Fibroblast of skin of left quadriceps (primary cell): ENCODE measurements around the gene IFI35.
A peak's percentile ranks its signal among the peaks of the same experiment; 100 is the strongest.
"Not testable (repeated sequence)": the region's sequence is repeated elsewhere in the genome, so short reads cannot be mapped to it uniquely, and the experiment has no call there.

ENCODE experiments used
- DNase-seq, 2 experiments: peaks; one replicate each; pipeline ENCODE4 v3.0.0-alpha.2; 2013; ENCODE audit warnings: low read depth in 2 of 2

Gene IFI35

DNA sequence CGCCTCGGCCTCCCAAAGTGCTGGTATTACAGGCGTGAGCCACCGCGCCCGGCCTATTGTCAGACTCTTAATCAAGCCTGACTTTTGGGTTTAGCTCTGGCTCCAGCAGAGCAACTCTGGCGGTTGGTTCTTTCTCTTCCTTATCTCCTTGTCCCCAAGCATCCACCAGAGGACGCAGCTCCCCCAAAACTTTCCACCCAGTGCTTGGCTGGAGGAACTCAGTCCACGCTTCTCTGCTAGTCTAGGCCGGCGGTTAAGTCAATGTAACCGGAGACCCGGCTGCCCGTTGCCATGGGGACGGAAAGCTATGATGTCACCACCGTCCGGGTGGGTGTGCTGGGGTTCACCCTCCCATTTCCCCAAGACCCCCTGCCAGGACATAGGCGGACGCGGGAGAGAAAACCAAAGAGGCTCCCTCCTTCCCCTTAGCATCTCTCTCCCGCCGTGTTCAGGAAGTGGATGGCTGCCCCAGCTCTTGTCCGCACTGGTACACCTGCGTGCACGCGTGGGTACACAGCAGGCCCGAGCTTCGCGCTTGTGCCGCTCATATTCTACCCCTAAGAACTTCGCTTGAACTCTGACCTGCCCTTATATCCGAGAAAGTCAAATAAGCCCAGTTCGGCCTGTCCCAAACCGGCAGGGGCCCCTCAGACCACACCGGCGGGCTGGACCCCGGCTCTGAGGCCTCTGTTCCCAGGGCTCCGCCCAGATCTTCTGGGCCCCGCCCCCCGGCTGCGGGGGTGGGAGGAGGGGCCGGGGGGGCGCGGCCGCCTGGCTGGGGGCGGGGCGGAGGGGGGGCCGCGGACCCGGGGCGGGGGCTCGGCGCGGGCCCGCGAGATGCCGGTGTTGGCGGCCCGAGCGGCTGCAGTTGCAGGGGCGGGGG is 18.1 kb downstream of the IFI35 start, which contains the start of gene RND2:
Gene RND2, plus strand, starts transcription at position 825 of the 883 bp plus-strand sequence. CDS start 117 bp downstream, outside the sequence.
- DNase-seq = peak; percentile 92 to 94

DNA sequence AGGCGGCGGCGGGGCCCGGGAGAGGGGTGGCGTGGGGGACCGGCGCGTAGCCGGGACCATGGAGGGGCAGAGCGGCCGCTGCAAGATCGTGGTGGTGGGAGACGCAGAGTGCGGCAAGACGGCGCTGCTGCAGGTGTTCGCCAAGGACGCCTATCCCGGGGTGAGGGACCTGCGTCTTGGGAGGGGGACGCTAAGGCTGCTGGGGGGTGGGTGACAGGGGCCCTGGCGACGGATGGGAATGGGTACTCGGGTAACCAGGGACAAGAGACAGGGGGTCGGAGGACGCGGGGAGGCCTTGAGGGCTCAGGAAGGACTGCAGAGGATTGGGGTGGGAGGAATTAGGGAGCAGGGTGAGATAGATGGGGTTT is 18.7 kb downstream of the IFI35 start:
- DNase-seq = no peak

DNA sequence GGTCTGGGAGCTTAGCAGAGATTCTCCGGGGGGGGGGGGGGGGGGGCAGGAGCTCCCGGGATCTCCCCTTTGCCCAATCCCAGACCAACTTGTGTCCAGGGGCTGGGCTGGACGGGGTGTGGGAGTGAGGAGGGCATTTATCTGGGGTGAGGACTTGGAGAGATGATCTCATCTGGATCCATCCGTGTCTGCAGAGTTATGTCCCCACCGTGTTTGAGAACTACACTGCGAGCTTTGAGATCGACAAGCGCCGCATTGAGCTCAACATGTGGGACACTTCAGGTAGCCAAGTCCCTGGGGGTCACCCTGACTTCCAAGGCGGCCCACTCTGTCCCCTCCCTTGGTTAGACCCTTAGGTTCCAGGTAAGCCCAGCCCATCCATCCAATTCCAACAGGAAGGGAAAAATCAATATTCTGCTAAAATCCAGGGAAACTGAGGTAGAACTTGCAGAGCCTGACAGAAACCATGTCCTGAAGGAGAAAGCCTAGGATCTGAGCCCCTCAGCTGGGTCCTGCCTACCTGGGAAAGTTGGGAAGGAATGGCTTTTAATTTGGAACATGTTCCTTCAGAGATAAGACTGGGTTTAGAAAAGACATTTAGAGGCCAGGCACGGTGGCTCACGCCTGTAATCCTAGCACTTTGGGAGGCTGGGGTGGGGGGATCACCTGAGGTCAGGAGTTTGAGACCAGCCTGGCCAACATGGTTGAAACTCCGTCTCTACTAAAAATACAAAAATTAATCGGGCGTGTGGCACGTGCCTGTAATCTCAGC is 19.4 kb downstream of the IFI35 start:
- DNase-seq = no peak

DNA sequence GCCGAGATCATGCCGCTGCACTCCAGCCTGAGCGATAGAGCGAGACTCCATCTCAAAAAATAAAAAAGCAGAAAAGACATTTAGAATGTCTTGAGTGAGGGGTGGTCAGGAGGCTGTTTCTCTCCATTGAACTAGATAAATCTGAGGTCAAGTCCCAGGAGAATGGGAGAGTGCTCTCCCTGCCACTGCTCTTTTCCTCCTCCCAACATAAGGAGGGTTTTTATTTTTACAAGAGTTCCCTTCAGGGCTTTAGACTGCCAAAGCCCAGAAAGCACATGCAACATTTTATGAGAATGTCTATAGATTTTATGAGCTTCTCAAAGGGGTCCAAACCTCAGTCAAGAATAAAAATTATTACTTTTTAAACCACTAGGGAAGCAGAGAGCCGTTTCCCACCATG is 20.0 kb downstream of the IFI35 start:
- no peak for DNase-seq

DNA sequence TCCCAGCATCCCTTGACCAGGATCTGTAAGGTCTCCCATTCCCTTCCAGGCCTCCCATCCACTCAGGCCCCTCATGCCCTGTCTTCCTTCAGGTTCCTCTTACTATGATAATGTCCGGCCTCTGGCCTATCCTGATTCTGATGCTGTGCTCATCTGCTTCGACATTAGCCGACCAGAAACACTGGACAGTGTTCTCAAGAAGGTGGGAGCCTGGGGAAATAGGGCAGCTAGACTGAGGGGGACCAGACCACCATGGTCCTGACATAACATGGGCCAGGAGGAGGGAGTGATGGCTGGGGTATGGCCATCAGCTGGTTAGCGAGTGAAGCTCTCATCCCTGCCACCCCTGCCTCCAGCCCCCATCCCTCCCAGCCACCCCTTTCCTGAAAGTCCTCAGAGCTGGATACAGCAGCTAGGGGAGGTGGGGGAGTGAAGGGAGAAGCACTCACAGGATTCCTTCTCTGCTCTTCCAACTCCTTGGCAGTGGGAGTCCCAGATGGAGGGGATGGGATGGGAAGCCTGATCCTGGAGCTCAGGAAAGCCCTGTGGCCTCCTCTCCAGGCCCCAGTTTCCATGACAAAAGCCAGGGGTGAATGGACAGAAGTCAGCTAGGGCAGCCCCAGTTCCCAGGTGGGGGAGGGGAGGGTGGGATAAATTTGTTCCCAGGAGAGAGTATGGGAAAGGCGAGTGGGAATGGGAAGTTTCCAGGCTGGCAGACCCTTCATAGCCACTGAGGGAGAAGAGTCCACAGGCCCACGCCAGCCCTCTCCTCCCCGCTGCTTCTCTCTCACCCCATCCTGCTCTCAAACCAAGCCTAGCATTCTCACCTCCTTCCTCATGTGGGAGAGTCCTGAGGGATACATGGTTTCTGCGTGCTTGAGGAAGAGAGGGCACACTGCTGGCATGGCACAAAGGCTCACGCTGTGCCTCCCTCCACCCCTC is 20.8 kb downstream of the IFI35 start:
- DNase-seq = no peak

DNA sequence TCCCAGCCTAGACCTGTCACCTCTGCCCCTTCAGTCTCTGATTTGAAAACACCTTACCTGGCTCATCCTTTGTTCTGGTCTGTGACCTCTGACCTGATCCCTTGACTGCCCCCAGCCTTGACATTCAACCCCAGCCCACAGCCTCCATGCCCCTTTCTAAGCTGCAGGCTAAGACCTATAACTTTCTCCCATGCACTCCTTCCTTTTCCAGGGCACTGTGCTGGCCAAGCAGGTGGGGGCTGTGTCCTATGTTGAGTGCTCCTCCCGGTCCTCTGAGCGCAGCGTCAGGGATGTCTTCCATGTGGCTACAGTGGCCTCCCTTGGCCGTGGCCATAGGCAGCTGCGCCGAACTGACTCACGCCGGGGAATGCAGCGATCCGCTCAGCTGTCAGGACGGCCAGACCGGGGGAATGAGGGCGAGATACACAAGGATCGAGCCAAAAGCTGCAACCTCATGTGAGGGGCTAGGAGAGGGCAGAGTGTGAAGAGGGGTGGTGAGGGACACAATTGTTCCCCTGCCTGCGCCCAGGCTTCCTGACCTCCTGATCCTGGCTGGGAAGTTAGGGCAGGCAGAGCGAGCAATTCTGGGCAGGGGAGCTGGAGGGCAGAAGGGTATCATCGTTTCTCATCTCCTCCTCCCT is 21.8 kb downstream of the IFI35 start:
- no peak for DNase-seq

DNA sequence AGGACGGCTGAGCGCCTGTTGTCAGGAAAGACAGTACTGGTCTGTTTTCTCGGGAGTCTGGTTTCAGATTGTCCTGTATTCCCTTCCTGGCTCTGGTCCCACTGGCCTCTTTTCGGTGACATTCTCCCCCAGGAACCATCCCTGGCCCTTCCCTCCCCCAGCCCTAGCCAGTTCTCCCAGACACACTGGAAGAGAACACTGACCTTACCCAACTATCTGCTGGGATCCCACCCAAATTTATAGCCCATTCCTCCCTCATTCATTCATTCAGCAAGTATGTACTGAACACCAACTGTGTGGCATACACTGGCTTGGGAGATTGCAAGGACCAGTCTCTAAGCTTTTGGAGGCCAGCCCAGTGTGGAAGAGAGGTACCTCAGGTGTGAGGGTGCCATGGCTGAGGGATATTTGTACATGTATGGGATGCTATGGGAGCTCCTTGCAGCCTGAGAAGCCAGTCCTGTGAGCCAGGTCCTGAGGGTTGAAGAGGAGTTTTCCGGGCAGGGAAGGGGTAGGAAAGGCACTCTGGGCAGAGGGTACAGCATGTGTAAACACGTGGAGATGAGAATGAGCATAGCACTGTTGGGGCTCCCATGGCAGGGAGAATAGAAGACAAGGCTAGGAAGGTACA is 23.7 kb downstream of the IFI35 start:
- no peak for DNase-seq

DNA sequence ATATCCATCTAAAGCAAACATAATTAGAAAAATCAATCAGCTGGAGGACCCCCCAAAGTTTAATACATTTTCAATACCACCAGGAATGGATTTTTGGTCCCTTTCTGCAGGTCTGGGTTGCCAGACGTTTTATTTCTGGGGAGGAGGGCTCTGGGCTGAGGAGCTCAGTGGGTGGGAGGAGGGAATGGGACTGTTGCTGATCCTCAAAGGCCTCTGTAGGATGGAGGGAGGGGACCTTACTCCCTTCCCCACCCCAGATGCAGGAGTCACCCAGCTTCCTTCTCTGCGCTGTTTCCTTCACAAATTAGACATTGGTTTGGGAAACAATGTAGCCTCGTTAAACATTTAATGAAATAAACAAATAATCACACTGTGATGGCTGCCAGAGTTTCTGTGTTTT is 25.1 kb downstream of the IFI35 start:
- no peak for DNase-seq

DNA sequence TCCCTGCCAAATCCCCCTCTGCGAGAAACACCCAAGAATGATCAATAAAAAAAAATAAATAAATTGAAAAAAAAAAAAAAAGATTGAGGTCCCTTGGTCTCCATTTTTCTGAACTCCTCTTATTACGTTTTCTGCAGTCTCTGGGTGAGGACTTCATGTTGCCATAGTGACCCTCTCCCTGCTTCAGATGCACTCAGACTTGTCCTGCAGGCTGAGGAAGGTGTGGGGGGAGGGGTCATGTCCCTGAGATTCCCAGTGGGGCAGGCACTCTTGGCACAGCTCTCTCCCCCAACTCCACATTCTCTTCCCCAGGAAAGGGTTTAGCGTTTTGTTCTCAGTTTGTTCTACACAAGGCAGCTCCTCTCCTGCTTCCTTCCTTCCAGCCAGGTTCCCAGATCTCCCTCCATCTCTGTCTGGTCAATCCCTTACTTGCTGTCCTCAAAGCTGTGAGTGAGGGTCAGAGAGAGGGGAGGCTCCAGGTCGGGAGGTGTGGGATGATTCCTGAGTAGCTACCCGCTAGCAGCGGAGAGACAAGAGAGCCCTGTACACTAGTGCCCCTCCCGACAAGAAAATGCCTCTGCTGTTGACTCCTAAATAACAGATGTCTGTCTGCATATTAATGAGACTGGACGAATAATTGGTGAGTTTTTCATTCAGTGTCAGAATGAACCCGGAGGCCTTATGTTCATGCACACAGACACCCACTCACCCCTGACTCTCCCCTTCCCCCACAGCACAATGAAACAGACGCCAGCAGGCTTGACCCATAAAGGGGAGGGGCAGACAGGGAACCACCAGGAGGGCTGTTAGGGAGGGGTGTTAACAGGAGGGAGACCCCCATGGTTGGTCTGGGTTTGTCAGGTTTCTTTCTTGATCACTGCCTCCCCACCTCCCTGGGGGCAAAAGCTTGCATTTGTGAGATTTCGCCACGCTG is 27.6 kb downstream of the IFI35 start:
- DNase-seq = no peak

DNA sequence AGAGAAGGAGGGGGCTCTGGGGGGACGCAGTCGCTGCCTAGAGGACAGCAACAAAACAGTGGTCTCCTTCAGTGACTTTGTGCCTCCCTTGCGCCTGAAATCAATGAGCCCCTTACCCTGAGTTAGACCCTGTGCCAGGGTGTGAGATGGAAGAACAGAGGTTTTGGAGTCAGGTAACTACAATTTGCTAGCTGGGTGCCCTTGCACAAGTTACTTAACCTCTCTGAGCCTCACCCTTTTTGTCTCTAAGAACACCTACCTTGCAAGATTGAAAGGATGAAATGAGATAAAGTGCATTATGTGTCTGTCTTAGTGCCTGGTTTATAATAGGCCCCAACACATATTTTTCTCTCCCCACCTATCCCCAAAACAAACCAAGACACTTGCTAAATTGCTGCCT is 28.3 kb downstream of the IFI35 start:
- no peak for DNase-seq

DNA sequence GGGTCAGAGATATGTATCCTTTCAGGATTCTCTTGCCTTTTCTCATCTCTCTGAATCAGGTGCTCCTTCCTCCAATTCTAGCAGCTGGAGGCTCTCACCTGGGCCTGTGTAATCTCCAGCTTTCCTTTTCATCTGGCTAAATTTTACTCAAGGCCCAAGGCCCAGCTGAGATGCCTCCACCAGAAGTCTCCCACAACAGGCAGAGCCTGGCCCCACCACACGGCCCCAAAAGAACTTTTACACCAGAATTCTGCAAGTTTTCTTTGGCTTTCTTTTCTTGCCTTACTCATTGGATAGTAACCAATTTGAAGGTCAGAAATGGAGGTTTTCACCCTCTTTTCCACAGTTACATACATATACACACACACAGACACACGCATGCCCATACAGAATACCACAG is 33.1 kb downstream of the IFI35 start:
- no peak for DNase-seq

DNA sequence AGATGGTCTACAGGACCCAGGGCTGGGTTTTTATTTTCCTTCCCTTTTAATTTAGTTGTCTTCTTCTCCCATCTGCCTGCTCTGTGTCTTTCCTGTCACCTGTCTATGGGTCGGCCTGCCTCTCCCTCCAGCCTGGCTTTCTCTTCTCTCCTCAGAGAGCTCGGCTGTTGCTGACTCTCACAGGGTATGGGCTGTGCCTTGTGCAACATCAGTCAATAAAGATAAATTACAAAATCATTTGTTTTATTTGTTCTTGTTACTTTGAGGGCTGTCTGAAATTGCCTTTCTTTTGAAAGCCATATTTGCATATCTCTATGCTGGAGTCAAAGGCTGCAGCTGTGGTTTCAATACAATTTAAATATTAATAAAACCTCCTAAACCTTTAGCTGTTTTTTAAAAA is 34.1 kb downstream of the IFI35 start:
- no peak for DNase-seq

DNA sequence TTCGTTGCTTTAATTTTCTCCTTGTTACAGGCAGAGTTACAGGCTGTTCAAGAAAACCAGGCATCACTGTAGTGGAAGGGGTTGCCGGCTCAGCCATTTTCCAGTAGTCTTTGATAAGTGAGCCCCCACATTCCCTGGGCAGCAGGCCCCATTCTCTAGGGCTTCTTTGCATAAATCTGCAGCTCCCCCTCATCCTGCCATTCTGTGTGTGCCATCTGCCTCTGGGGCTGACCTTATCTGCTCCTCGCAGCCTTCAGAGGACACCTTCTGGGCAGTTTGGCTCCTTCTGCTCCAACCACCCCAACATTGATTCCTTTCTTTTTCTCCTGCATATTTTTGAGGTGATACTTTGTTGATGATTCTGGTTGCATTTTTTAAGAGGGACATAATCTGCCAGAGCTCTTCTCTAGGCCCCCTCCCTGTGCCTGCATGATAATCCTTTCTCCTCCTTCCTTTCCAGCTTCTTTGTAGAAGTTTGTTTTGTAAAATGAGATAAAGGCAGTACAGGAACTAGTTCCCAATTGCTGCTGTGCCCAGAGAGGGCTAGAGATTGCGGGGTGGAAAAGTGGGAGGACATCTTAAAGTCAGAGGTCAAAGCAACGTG is 35.5 kb downstream of the IFI35 start:
- DNase-seq = no peak

DNA sequence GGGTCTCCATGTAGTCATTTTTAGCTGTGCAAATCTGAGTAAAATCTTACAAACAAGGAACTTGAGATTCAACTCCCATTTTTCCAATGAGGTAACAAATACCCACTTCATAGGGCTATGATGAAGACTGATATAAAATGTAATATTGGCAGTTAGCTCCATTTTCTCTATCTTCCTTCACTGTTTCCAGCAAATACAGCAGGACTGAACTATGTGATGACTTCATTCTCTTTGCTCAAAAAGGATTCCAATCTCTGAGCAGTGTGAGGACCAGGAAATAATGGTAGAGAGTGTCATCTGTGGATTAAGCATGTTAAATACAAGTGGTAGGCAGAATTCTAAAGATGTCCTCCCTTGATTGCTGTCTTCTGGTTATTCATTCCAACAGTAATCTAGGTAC is 36.7 kb downstream of the IFI35 start:
- DNase-seq = no peak

DNA sequence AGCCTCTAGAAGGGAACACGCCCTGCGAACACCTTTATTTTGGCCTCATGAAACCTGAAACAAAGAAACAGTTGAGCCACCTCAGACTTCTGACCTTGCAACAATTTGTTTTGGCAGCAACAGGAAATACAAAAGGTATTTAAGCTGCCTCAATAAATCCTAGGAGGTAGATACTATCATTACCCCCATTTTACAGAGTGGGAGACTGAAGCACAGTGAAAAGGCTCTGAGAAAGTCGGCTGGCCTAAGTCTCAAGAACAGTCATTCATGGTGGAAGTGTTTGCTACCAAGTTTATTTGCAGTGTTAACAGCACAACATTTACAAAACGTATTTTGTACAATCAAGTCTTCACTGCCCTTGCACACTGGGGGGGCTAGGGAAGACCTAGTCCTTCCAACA is 37.4 kb downstream of the IFI35 start:
- no peak for DNase-seq

DNA sequence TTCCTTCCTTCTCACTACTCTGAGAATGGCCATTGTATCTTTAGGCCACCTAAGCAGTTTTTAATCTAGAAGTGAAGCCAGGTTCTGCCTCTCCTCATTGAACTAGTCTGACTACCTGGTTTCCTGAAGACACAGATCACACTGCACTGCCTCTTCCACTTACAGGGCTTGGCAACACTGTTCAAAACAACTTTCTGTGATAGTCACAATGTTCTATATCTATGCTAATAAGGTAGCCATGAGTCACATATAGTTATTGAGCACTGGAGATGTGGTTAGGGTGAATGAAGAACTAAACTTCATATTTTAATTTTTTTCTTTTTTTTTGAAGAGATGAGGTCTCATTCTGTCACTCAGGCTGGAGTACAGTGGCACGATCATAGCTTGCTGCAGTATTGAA is 45.4 kb downstream of the IFI35 start:
- DNase-seq = no peak

DNA sequence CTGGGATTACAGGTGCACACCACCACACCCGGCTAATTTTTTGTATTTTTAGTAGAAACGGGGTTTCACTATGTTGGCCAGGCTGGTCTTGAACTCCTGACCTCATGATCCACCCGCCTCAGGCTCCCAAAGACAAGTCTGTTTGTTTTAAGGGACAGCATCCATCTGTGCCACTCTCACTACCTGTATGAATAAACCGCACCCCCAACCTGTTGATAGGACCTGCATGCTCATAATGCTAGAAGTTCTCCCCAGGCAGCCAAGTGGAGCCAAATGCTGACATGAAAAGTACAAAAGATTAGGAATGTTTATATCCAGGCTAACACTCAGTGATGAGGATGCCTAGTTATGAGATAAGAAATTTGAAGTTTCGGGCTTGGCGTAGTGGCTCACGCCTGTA is 46.4 kb downstream of the IFI35 start:
- DNase-seq = not testable (repeated sequence)

DNA sequence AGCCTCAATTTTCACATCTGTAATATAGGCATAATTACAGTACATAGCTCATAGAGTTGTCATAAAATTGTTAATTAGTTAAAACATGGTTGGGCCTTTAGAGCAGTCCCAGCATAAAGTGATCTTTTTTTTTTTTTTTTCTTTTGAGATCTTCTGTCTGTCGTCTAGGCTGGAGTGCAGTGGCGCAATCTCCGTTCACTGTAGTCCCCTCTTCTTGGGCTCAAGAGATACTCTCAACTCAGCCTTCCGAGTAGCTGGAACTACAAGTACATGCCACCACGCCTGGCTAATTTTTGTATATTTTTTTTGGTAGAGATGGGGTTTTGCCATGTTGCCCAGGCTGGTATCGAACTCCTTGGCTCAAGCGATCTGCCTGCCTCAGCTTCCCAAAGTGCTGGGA is 49.5 kb downstream of the IFI35 start:
- no peak for DNase-seq

DNA sequence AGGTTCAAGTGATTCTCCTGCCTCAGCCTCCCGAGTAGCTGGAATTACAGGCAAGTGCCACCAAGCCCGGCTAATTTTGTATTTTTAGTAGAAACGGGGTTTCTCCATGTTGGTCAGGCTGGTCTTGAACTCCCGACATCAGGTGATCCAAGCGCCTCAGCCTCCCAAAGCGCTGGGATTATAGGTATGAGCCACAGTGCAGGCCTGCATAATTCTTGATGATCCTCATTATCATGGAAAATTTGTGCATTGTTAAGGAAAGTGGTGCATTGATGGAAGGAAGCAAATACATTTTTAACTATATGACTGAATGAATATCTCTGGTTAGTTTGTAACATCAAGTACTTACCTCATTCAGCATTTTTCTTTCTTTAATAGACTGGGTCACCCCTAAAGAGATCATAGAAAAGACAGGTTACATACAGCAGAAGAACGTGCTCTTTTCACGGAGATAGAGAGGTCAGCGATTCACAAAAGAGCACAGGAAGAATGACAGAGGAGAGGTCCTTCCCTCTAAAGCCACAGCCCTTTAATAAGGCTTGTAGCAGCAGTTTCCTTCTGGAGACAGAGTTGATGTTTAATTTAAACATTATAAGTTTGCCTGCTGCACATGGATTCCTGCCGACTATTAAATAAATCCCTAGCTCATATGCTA is 56.5 kb downstream of the IFI35 start:
- no peak for DNase-seq
